ENCODE measurements around the gene CLUH.

GRCh38 chr17:2683912-2684311 lies 27.7 kb downstream of the CLUH start:
- TF ChIP-seq CTCF (IDR thresholded peaks at IDR 0.05; ENCODE audit: low read depth, low read length) (no peak), MYC (IDR thresholded peaks at IDR 0.05; ENCODE audit: low read depth, low read length) (no peak)

Data from NB4 (cell line).